Measurements from ENCODE around the gene RPL7A. TPM values are rescaled to one million over a fixed set of nuclear protein-coding genes. Genes with fewer than 3 reads are reported as not detected.

Gene RPL7A
- polyA plus RNA-seq, 4 donors, result 2,222 to 2,557 (median 2,398) TPM

DNA sequence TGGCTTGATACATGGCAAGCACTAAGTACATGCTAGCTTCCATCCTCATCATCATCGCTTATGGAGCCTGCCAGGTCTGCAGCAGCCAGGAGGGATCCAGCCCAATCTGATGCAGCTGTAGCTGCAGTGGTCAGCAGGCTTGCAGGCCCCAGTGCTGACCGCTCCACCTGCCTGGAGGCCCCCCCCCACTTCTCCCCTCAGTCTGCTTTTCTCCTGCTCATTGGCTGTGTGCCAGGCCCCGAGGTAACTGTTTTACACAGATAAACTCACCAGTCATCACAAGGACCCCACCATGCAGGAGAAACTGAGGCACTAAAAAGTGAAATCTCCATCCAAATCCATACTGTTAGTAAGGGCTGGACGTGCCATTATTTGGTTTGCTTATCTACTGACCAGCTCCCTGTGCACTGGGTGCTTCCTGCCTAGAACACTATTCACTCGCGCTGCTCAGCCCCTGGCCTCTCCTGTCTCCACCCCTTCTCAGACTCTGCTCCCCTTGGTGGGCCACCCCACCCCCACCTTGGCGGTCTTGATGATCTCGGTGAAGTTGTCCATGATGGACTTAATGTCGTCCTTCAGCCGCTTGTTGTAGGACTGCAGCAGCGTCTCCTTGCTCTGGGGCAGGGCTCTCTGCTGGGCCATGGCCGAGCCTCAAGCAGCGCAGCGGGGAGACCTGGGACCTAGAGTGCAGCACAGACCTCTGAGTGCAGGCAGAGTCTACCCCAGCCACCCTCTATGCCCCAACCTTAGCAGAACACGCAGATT, 1.8 kb upstream of the RPL7A start:
- DNase-seq (ENCODE audit: low read depth in 4 of 4, low spot score in 3 of 4), result no peak

- no peak for DNase-seq (ENCODE audit: low read depth in 4 of 4, low spot score in 3 of 4)
Measured at GRCh38 chr9:133347515-133347984, 468 bp upstream of the RPL7A start.

DNA sequence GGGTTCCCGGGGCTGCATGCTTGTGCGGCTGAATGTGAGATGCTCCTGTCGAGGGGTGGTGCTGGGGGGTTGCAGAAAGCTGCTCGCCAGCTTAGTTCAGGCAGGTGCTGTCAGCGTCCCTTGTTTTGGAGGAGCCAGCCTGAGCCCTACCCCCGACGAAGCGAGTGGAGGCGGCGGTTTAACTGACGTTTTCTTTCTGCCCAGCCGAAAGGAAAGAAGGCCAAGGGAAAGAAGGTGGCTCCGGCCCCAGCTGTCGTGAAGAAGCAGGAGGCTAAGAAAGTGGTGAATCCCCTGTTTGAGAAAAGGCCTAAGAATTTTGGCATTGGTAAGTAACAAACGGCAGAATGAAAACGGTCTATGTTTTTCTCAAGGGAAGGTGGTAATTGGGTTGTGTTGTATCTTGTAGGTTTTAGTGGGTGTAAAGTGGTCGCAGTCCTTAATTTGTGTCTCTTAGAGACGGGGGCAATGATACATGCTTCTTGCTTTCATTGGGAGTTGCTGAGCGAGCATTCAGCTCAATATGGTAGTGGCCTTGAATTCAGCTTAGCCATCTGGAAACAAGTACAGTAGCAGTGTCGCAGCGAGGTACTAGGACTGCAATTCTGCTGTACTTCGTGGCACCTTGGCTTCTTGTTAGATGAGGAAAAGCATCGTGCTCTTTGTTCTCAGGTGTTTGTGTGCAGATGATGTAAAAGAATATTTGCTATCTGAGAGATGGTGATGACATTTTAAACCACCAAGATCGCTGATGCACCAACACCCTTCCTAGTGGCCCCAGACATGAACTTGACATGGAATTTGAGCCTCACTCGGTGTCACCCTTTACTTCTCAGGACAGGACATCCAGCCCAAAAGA, 928 bp downstream of the RPL7A start:
- DNase-seq (ENCODE audit: low read depth in 4 of 4, low spot score in 3 of 4), result no peak

DNA sequence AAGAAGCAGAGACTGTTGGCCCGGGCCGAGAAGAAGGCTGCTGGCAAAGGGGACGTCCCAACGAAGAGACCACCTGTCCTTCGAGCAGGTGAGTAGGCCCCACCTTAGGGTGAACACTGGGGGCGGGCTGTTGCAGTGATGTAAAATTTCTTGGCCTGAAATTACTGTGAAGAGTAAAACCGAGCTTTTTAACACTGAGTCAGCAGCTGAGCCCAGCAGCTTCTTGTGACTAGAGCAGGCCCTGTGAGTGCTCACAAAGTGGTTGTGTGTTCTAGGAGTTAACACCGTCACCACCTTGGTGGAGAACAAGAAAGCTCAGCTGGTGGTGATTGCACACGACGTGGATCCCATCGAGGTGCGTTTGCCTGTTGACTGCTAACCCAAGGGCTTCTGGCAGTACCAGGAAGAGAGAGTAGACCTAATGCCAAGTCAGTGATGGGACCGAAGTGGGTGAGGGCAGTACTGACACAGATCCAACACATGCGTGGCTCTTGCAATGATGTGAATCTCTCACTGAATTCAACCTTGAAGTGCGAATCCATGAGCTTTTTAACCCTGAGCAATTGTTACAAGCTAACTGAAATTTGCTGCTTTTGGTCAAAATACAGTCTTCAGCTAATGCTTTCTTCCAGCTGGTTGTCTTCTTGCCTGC, 2.1 kb downstream of the RPL7A start:
- DNase-seq (ENCODE audit: low read depth in 4 of 4, low spot score in 3 of 4), result no peak

GRCh38 chr9:133351526-133351907, 3.5 kb downstream of the RPL7A start:
- no peak for DNase-seq (ENCODE audit: low read depth in 4 of 4, low spot score in 3 of 4)

GRCh38 chr9:133351908-133352634, 4.1 kb downstream of the RPL7A start:
- DNase-seq (ENCODE audit: low read depth in 4 of 4, low spot score in 3 of 4), result no peak

DNA sequence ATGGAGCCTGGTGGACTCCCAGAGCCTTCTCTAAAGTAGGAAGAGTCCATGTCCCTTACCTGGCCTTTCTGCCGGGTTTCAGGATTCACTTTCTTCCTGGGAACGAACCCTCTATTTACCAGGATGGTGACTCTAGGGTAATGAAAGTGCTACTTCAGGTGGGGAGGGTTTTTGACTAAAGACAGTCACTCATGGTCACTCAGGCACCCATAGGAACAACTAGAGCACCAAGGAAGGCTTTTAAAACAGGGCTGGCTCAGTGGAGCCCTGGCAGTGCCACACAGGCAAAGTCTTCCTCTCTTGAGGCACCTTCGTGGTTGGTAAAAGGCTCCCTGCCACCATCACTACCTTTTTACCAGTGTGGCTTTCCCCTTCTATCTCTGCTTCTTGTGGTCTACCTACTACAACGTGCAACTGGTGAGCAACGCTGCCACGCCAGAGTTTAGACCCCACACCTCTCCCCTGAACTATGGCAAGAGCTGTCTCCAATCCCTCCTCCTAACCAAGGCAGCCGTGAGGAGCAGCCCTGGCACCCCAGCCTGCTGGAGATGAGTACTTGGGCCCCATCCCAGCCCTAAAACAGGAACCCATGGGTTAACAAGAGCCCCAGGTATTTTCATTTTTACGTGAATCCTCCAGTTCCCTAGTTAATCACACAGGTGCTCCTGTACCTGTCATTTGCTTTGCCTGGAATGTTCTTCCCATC, 4.8 kb downstream of the RPL7A start:
- DNase-seq (ENCODE audit: low read depth in 4 of 4, low spot score in 3 of 4), result no peak

DNA sequence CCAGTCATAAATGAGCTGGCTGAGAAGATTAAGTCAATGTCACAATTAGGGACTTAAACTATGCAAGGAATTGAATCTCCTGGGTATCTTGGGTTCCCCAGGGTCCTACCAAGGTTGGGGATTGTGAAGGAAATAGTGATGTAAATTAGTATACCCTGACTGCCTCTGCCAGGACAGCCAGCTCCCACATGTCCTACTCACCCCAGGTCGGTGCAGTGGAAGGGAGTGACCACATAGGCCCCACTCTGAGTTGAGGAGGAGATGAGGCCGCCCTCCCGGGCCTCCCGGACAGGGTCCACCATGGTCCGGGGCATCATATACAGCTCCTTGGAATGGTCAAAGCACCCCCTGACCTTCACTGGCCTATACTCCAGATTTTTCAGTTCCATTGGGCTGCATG, 5.5 kb downstream of the RPL7A start:
- no peak for DNase-seq (ENCODE audit: low read depth in 4 of 4, low spot score in 3 of 4)

- no peak for DNase-seq (ENCODE audit: low read depth in 4 of 4, low spot score in 3 of 4)
Measured at GRCh38 chr9:133354766-133355165, 6.7 kb downstream of the RPL7A start.

GRCh38 chr9:133355881-133356357, 7.9 kb downstream of the RPL7A start:
- no peak for DNase-seq (ENCODE audit: low read depth in 4 of 4, low spot score in 3 of 4)

DNA sequence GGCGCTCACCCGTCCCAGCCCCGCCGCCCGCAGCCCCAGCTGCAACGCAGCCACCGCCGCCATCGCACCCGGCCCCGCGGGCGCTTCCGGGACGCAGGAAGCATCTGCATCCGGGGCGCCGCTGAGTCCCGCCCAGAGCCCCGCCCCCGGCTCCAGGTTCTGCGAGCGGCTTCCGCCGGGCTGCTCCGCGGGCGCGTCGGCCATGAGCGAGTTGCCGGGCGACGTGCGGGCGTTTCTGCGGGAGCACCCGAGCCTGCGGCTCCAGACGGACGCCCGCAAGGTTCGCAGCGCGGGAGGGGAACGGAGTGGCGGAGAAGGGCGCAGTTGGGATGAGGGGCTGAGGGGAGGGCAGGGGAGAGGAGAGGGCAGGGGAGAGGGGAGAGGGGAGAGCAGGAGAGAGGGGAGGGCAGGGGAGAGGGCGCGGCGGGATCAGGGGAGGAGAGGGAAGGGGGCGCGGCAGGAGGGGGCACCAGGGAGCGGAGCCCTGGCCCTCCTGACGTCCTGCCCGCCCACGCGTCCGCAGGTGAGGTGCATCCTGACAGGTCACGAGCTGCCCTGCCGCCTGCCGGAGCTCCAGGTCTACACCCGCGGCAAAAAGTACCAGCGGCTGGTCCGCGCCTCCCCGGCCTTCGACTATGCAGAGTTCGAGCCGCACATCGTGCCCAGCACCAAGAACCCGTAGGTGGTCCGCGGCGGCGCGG, 8.5 kb downstream of the RPL7A start, which contains the start of the genes SURF1 and SURF2:
TSS of gene SURF1 (minus strand) at position 97 of the 701 bp plus-strand sequence. CDS start at position 63, 34 bp downstream.
TSS of gene SURF2 (plus strand) at position 160 of the 701 bp plus-strand sequence. CDS start at position 203, 43 bp downstream.
- DNase-seq (ENCODE audit: low read depth in 4 of 4, low spot score in 3 of 4), result peak in 1 of 4 donors; percentile 69

GRCh38 chr9:133357656-133358055, 9.6 kb downstream of the RPL7A start:
- DNase-seq (ENCODE audit: low read depth in 4 of 4, low spot score in 3 of 4), result no peak

DNA sequence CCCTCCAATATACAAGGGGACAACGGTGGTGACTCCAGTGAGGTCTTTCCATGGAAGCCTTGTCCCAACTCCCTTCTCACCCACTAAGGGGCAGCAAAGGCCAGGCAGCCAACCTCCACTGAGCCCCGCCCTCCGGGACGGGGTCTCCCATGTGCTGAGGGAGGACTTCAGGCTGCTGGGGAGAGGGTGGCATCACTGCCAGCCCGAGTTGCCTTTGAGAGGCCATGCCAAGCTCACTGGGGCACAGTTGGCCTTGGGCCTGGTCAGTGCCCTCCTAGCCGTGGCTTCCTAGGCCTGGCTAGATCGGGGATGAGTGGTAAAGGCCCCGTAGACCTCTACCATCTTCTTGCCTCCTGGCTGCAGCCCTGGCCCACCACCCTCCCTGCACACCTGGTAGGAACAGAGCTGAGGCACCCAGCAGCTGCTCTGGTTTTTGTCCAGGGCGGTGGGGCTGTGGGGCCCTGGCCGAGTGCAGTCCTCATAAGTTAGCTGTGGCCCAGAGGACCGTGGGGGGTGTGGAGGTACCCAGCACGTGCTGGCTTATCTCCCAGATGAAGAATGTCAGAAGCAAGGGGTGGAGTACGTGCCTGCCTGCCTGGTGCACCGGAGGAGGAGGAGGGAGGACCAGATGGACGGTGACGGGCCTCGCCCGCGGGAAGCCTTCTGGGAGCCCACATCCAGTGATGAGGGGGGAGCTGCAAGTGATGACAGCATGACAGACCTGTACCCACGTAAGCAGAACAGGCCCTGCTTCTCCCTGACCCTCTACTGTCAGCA, 11.6 kb downstream of the RPL7A start:
- no peak for DNase-seq (ENCODE audit: low read depth in 4 of 4, low spot score in 3 of 4)

DNA sequence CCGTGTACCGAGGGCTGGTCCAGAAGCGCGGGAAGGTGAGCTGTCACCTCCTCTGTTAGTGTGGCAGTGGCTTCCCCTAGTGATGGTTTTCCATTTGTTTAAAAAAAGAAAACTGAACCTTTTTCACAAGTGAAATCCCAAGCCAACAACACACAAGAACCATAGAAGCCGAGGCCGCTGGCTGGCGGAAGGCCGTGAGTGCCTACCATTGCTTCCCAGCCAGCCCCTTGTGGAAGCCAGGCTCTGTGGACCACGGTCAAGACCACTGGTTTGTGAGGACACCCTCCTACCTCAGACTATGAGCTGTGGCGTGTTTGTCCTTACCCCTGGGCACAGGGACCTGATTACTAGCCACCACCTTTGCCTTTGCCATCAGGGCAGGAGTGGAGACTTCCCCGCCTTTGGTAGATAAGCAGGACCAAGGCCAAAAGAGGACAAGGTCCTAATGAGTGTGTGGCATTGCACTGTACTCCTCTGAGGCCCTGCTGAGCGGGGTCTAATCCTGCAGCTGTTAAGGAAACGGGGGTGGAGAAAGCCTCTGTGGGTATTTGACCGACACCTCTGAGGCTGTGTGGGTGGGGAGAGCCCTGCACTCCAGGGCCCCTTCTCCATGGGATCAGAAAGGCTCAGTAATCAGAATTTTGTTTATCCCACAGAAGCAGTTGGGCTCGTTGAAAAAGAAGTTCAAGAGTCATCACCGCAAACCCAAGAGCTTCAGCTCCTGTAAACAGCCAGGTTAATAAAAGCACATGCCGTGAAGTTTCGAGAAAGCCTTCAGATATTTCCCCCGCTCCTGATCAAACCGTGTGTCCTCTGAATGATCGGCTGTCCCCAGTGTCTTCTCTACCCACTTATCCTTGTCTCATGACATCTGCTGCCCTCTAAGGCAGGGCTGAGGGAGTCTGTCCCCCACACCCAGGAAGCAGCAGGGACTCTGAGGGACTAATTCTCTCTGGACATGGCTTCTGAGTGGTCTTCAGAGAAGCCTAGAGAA, 12.7 kb downstream of the RPL7A start:
- DNase-seq (ENCODE audit: low read depth in 4 of 4, low spot score in 3 of 4), result no peak

GRCh38 chr9:133361507-133362092, 13.6 kb downstream of the RPL7A start:
- DNase-seq (ENCODE audit: low read depth in 4 of 4, low spot score in 3 of 4), result no peak

DNA sequence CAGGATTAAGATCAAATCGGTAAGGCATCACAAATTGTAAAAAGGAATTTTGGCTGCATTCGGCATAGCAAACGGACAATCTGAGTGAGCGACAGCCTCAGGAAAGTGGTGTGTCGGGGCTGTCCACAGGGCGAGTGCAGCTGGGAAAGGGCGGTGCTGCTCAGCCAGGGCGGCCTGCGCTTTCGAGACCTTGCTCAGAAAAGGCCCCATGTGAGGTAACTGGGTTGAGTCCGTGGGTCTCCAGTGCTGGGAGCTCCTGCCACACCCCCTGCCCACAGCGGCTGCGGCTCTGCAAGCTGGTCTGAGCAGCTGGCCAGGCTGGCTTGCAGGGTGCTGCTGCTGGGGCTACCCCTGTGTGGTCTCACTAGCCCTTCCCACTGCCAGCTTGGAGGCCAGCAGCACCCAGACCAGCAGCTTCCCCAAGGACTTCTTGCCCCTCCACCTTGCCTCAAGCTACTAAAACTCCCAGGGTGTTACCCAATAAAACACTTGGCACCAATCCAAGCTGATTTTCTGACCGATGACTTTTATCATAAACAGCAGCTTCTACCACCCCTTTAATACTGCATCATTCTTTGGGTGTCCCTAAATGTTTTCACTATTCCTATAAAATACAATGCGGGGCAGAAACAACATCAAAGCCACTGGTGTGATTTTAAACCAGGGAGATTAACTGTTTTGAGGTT, 14.5 kb downstream of the RPL7A start:
- no peak for DNase-seq (ENCODE audit: low read depth in 4 of 4, low spot score in 3 of 4)

Measured in left renal pelvis (tissue), 4 donors.